GM12878 (cell line): ENCODE data around the gene BRAF. TPM values are rescaled to one million over a fixed set of nuclear protein-coding genes. Genes with fewer than 3 reads are reported as not detected.

Experiments
- ATAC-seq: fragments of 200-7000 bp; cut with Tn5 transposase; 3 replicates; pipeline ENCODE4 v1.9.1; 2020; ENCODE audit warnings: mild to moderate bottlenecking, moderate library complexity
- BruUV-seq: library from RNA; stranded (reverse); fragments of 400-500 nt; replicated peaks from 2 replicates; lab custom pipeline; 2021; lab: Mats Ljungman, UMichigan
- CTCF ChIA-PET: fragments of 300-600 bp; sonication (Branson Sonifier 250); formaldehyde crosslinking; extraction: SDS; loops from one replicate; lab custom pipeline; 2021; ENCODE audit warnings: inconsistent platforms; lab: Yijun Ruan, JAX
- POLR2A ChIA-PET: fragments of 350-600 bp; formaldehyde crosslinking; extraction: SDS; loops from one replicate; lab custom pipeline; 2021; ENCODE audit warnings: inconsistent platforms; lab: Charles Lee
- RAD21 ChIA-PET: fragments of 300-600 bp; sonication (Branson Sonifier 250); formaldehyde crosslinking; loops from one replicate; lab custom pipeline; 2023; ENCODE audit warnings: antibody characterized with exemption; ENCODE audit not compliant: unreplicated experiment; lab: Charles Lee
- SMC1A ChIA-PET: fragments of 300-600 bp; sonication (Branson Sonifier 250); formaldehyde crosslinking; loops from one replicate; lab custom pipeline; 2023; ENCODE audit not compliant: unreplicated experiment, uncharacterized antibody; lab: Charles Lee
- DNase-seq: peaks from one replicate; pipeline ENCODE4 v3.0.0-alpha.2; 2011; ENCODE audit warnings: low read depth, low spot score
- FAIRE-seq: peaks from 3 replicates; lab custom pipeline; 2011; peaks lifted over from hg19 to GRCh38; lab: Jason Lieb, UNC
- H2AFZ ChIP-seq: 2 replicates; pipeline ENCODE4 v1.6.0; 2011; ENCODE audit warnings: low read depth, low read length, control low read depth; ENCODE audit not compliant: control insufficient read depth
- H3K27ac ChIP-seq: 2 replicates; pipeline ENCODE4 v1.5.1; 2011; ENCODE audit warnings: control low read depth; ENCODE audit not compliant: control insufficient read depth, insufficient read depth
- H3K27me3 ChIP-seq, 2 experiments: replicated peaks in 1 of 2; 2 replicates each; pipeline versions ENCODE4 v1.6.0 to v1.6.1; 2011; ENCODE audit warnings: low read length in 1 of 2; ENCODE audit not compliant: control insufficient read depth in 2 of 2, insufficient read depth in 2 of 2
- H3K36me3 ChIP-seq, 2 experiments: 2 replicates each; pipeline ENCODE4 v1.5.1; 2011; ENCODE audit warnings: low read length in 1 of 2; ENCODE audit not compliant: control insufficient read depth in 2 of 2, insufficient read depth in 2 of 2
- H3K4me1 ChIP-seq: 2 replicates; pipeline ENCODE4 v1.6.1; 2011; ENCODE audit warnings: mild to moderate bottlenecking, low read length, moderate library complexity, mixed read lengths; ENCODE audit not compliant: control insufficient read depth, insufficient read depth
- H3K4me2 ChIP-seq: 2 replicates; pipeline ENCODE4 v1.6.0; 2011; ENCODE audit warnings: control low read depth; ENCODE audit not compliant: control insufficient read depth, insufficient read depth
- H3K4me3 ChIP-seq: fragments of 200-600 bp; sonication (generic); 2 replicates; pipeline ENCODE4 v1.5.1; 2016
- H3K79me2 ChIP-seq: 2 replicates; pipeline ENCODE4 v1.6.0; 2011; ENCODE audit warnings: low read length; ENCODE audit not compliant: control insufficient read depth, insufficient read depth
- H3K9ac ChIP-seq: 2 replicates; pipeline ENCODE4 v1.8.0; 2011; ENCODE audit warnings: low read length, control low read depth, mixed read lengths; ENCODE audit not compliant: control insufficient read depth, insufficient read depth
- H3K9me3 ChIP-seq: replicated peaks from 3 replicates; pipeline ENCODE4 v1.5.1; 2011; ENCODE audit warnings: mild to moderate bottlenecking, low read length; ENCODE audit not compliant: control insufficient read depth, insufficient read depth
- H4K20me1 ChIP-seq: 2 replicates; pipeline ENCODE4 v1.6.0; 2011; ENCODE audit not compliant: control insufficient read depth, insufficient read depth
- BRCA1 ChIP-seq: IDR thresholded peaks from 2 replicates; pipeline ENCODE4 v1.6.1; 2011; ENCODE audit warnings: low read depth, low read length, improper control_type of control experiment
- CREM ChIP-seq: IDR thresholded peaks from 2 replicates; pipeline ENCODE4 v1.6.1; 2014; ENCODE audit warnings: antibody characterized with exemption, low read depth
- ETV6 ChIP-seq, 2 experiments: fragments of 450-650 bp in 1 of 2; IDR thresholded peaks in 1 of 2; conservative IDR thresholded peaks in 1 of 2; 2 replicates each; pipeline ENCODE4 v1.6.1; 2014; ENCODE audit warnings: antibody characterized with exemption in 1 of 2, borderline replicate concordance in 1 of 2, low read depth in 1 of 2, mild to moderate bottlenecking in 1 of 2, moderate library complexity in 1 of 2
- LARP7 ChIP-seq: fragments of 450-650 bp; IDR thresholded peaks from 2 replicates; pipeline ENCODE4 v1.6.1; 2017; ENCODE audit warnings: mild to moderate bottlenecking
- NFIC ChIP-seq: IDR thresholded peaks from 2 replicates; pipeline ENCODE4 v1.6.1; 2012; ENCODE audit warnings: low read depth, mild to moderate bottlenecking, inconsistent platforms, low read length, moderate library complexity
- NR2C1 ChIP-seq: fragments of 450-650 bp; IDR thresholded peaks from 2 replicates; pipeline ENCODE4 v1.6.1; 2017; ENCODE audit warnings: antibody characterized with exemption, mild to moderate bottlenecking, moderate library complexity
- RAD21 ChIP-seq: IDR thresholded peaks from 2 replicates; pipeline ENCODE4 v1.6.1; 2011; ENCODE audit warnings: mild to moderate bottlenecking, low read depth, low read length, moderate library complexity; ENCODE audit not compliant: insufficient read depth
- ZNF217 ChIP-seq: fragments of 450-650 bp; IDR thresholded peaks from 2 replicates; pipeline ENCODE4 v1.6.1; 2017; ENCODE audit warnings: antibody characterized with exemption, mild to moderate bottlenecking
- ZNF24 ChIP-seq: fragments of 450-650 bp; IDR thresholded peaks from 2 replicates; pipeline ENCODE4 v1.6.1; 2017; ENCODE audit warnings: antibody characterized with exemption, mild to moderate bottlenecking
- WGBS: methylation state at CpG from one replicate; pipeline ENCODE4 v1.1.6; 2016; ENCODE audit warnings: low lambda C conversion rate; ENCODE audit not compliant: insufficient replicate concordance, insufficient coverage; ENCODE audit errors: missing lambda C conversion rate; 5-methylcytosine and 5-hydroxymethylcytosine counted together
- in situ Hi-C: fragments of 300-500 bp; cut with MboI; formaldehyde crosslinking; loops from 9 replicates; pipeline ENCODE4 v1.14.3; 2018; ENCODE audit warnings: mixed read lengths
- intact Hi-C: fragments of 100-400 bp; cut with micrococcal nuclease; formaldehyde crosslinking; loops from one replicate; pipeline ENCODE4 v1.14.2; 2022; ENCODE audit not compliant: unreplicated experiment
- polyA plus RNA-seq, 11 experiments: library from polyadenylated mRNA; depleted of rRNA in 4 of 11; unstranded in 6 of 11; stranded (reverse) in 5 of 11; fragments of >200 nt; fragmentation: Nextera tagmentation in 4 of 11; fragmentation: Illumina TruSeq in 1 of 11; extraction: Ambion mirVana in 4 of 11; extraction: Trizol in 1 of 11; gene quantifications; 1 replicate in 1 of 11; 2 replicates in 10 of 11; pipeline versions ENCODE4 v1.2.1 to v1.2.3, GENCODE V29; 2011 to 2016; ENCODE audit warnings: inconsistent platforms in 2 of 11, missing spikeins in 2 of 11, low read depth in 1 of 11
- total RNA-seq, 4 experiments: library from RNA; depleted of rRNA in 3 of 4; stranded (reverse); fragments of >200 nt in 3 of 4; fragmentation: Illumina TruSeq in 1 of 4; extraction: Trizol in 1 of 4; gene quantifications; 2 replicates each; pipeline versions ENCODE4 v1.2.1 to v1.2.3, GENCODE V29; 2013 to 2021
- TF ChIP-seq, protein P1 (sequence below): fragments of 450-650 bp; IDR thresholded peaks from 2 replicates; pipeline ENCODE4 v1.6.1; 2016; ENCODE audit warnings: mild to moderate bottlenecking, moderate library complexity, borderline replicate concordance

The BRAF gene
- total and polyA plus RNA-seq, 10 of the 15 experiments (the other 5 are each of a cell fraction or from before 2014, with no cell fraction given): 2.6 to 31.0 (median 10.6) TPM

- H3K9ac ChIP-seq: no peak overlapping the region
- H3K27me3 ChIP-seq: no peaks in the 10 kb centered on the region
- ChIA-PET SMC1A (no interaction called here), RAD21 (no interaction called here)
- no peak overlapping the region for H3K4me2 ChIP-seq
- H3K36me3 ChIP-seq: peaks cover 5 to 12% of the 10 kb centered on the region in 2 experiments; a peak in 3 of 4 replicates
- WGBS: 95% methylated on average over 5 of the region's 5 CpGs
- in situ Hi-C loops (no loop called here), intact Hi-C loops (no loop called here)
- H4K20me1 ChIP-seq: no peaks in the 10 kb centered on the region
- no peaks in the 10 kb centered on the region for H3K4me1 ChIP-seq
- no peaks in the 10 kb centered on the region for H3K9me3 ChIP-seq
- H3K27ac ChIP-seq: no peak overlapping the region
- no peak overlapping the region for H2AFZ ChIP-seq
- TF ChIP-seq CREM (no peak), LARP7 (no peak), ZNF24 (no peak), ZNF217 (no peak), NFIC (no peak), NR2C1 (no peak), RAD21 (no peak), ETV6 (conservative IDR thresholded peaks at IDR 0.05 in 1 of 2, IDR thresholded peaks at IDR 0.05 in 1 of 2; ENCODE audit: borderline replicate concordance in 1 of 2, low read depth in 1 of 2) (no peak), BRCA1 (no peak)
- TF ChIP-seq, protein P1, sequence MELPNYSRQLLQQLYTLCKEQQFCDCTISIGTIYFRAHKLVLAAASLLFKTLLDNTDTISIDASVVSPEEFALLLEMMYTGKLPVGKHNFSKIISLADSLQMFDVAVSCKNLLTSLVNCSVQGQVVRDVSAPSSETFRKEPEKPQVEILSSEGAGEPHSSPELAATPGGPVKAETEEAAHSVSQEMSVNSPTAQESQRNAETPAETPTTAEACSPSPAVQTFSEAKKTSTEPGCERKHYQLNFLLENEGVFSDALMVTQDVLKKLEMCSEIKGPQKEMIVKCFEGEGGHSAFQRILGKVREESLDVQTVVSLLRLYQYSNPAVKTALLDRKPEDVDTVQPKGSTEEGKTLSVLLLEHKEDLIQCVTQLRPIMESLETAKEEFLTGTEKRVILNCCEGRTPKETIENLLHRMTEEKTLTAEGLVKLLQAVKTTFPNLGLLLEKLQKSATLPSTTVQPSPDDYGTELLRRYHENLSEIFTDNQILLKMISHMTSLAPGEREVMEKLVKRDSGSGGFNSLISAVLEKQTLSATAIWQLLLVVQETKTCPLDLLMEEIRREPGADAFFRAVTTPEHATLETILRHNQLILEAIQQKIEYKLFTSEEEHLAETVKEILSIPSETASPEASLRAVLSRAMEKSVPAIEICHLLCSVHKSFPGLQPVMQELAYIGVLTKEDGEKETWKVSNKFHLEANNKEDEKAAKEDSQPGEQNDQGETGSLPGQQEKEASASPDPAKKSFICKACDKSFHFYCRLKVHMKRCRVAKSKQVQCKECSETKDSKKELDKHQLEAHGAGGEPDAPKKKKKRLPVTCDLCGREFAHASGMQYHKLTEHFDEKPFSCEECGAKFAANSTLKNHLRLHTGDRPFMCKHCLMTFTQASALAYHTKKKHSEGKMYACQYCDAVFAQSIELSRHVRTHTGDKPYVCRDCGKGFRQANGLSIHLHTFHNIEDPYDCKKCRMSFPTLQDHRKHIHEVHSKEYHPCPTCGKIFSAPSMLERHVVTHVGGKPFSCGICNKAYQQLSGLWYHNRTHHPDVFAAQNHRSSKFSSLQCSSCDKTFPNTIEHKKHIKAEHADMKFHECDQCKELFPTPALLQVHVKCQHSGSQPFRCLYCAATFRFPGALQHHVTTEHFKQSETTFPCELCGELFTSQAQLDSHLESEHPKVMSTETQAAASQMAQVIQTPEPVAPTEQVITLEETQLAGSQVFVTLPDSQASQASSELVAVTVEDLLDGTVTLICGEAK: no peak
- TF ChIP-seq, all 136 proteins: peak for 0
- BruUV-seq: no TSS peak
- DNase-seq (no peak), FAIRE-seq (no peak), ATAC-seq (no peak)
- CTCF ChIA-PET: no interaction called here
- Histone ChIP-seq H3K4me3 (no peak overlapping the region), H3K79me2 (no peaks in the 10 kb centered on the region; the same call in 1 of the 2 replicates)
- POLR2A ChIA-PET: no interaction called here
These were observed 217.6 kb downstream of the BRAF start for GRCh38 chr7:140707132-140707531.
